GM18502 (cell line): ENCODE results near the gene RAC2.
"Not testable (repeated sequence)": the region's sequence is repeated elsewhere in the genome, so short reads cannot be mapped to it uniquely, and the experiment has no call there.

Experiments used
- ATAC-seq: cut with Tn5 transposase; IDR thresholded peaks from one replicate; pipeline ENCODE4 v1.9.1; 2021; ENCODE audit warnings: mild to moderate bottlenecking; ENCODE audit not compliant: unreplicated experiment, poor library complexity

The RAC2 gene

DNA sequence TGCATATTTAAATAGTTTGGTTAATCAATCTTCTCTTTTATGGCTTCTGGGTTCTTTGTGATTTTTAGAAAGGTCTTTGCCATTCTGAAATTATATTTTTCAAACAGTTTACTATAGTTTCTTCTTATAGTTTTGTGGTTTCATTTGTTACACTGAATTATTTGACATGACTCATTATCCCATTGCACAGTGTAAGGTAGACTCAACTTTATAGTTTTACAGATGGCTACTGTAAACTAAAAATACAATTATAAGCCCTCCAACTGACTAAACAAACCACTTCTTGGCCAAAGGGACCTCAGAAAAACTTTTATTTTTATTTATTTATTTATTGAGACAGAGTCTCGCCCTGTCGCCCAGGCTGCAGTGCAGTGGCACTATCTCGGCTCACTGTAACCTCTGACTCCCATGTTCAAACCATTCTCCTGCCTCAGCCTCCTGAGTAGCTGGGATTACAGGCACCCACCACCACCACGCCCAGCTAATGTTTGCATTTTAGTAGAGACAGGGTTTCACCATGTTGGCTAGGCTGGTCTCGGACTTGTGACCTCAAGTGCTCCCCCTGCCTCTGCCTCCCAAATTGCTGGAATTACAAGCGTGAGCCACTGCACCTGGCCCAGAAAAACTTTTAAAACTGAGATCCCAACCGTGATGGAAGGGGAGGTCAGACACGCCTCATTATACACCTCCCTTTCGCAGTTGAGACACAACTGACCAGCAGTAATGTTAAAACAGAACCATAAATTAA is 14.1 kb upstream of the RAC2 start:
- no peak for ATAC-seq

- no peak for ATAC-seq
Measured at GRCh38 chr22:37256075-37256726, 12.1 kb upstream of the RAC2 start.

DNA sequence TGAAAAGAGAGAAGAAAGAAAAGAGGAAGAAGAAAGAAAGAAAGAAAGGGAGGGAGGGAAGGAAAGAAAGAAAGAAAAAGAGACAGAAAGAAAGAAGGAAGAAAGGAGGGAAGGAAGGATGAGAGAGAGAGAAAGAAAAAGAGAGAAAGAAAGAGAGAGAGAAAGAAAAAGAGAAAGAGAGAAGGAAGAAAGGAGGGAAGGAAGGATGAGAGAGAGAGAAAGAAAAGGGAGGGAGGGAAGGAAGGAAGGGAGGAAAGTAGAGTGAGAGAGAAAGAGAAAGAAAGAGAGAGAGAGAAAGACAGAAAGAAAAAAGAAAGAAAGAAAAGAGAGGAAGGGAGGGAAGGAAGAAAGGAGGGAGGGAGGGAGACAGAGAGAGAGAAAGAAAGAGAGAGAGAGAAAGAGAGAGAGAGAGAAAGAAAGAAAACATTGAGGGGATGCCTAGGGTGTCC is 11.5 kb upstream of the RAC2 start:
- no peak for ATAC-seq

DNA sequence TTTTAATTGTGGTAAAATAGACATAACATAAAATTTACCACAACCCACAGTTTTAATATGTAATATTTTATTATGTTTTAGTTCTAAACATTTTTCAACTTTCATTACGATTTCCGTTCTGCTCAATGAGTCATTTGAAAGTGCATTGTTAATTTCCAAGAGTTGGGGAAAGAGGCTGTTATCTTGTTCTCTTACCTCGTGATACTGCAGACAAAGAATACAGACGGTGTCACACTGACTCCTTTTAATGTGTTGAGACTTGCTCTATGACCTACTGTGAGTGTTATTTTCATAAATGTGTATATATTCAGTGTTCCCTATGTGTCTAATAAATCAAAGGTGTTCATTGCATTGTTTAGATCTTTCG is 10.8 kb upstream of the RAC2 start:
- ATAC-seq, result no peak

DNA sequence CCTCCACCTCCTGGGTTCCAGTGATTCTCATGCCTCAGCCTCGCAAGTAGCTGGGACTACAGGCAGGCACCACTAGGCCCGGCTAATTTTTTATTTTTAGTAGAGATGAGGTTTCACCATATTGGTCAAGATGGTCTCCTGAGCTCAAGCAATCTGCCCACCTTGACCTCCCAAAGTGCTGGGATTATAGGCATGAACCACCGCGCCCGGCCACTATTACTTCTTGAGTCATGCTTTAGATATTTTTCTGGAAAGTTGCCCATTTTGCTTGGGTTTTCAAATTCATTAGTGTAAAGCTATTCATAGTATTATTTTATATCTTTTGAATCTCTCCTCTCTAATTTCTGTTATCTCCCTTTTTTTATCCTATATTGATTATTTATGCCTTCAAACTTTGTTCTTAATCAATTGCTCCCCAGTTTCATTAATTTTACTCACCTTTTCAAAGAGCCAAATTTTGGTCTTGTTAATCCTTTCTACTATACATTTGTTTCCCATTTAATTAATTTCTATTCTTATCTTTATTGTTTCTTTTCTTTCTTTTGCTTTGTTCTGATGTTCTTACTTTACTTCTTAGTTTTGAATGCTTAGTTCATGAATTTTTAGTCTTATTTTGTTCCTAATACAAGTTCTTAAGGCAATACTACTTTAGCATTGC is 10.3 kb upstream of the RAC2 start:
- ATAC-seq, result no peak

- no peak for ATAC-seq
Measured at GRCh38 chr22:37253126-37253660, 9.1 kb upstream of the RAC2 start.

GRCh38 chr22:37251836-37252235 is 7.8 kb upstream of the RAC2 start:
- not testable (repeated sequence) for ATAC-seq

DNA sequence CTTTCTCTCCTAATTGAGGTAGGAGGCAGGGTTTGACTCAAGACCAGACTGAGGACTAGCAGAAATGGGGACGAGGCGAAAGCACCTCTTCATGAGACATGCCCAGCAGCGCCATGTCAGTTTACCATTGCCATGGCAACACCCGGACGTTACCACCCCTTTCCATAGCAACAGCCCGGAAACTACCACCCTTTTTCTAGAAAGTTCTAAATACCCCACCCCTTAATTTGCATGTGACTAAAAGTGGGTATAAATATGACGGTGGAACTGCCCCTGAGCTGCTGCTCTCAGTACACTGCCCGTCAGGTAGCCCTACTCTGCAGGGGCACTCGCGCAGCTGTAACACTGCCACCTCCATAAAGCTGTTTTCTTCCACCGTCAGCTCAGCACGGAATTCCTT is 5.9 kb upstream of the RAC2 start:
- ATAC-seq, result no peak

DNA sequence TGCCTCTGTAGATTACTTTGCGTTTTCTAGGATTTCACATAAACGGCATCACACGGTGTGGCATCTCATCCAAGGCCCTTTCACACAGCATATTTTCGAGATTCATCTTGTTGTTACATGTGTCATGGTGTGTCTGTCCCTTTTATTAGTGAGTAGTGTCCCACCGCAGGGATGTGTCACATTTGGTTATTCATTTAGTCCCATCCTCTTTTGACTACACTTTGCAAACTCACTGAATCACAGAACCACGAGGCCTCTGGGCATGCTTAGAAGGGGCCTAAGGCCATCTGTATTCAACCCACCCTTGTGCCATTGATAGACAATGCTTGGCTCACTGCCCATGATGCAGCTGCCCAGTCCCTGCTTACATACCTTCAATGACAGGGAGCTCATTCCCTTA is 4.2 kb upstream of the RAC2 start:
- ATAC-seq, result no peak

DNA sequence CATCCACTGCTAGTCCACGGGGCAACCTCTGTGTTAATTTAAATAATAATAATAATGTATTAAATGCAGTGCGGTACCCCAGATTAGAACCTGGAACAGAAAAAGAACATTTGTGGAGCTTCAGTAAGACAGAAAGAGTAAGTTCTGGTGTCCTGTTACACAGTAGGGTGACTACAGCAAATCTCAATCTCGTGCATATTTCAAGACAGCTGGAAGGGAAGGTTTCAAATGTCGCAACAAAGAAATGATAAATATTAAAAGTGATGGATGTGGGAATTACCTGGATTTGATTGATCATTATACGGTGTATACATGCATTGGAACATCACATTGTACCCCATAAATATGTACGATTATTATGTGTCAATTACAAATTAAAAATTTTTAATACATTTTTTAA is 1.7 kb upstream of the RAC2 start:
- no peak for ATAC-seq

- ATAC-seq, result no peak
Measured at GRCh38 chr22:37244922-37245722, 1.1 kb upstream of the RAC2 start.

DNA sequence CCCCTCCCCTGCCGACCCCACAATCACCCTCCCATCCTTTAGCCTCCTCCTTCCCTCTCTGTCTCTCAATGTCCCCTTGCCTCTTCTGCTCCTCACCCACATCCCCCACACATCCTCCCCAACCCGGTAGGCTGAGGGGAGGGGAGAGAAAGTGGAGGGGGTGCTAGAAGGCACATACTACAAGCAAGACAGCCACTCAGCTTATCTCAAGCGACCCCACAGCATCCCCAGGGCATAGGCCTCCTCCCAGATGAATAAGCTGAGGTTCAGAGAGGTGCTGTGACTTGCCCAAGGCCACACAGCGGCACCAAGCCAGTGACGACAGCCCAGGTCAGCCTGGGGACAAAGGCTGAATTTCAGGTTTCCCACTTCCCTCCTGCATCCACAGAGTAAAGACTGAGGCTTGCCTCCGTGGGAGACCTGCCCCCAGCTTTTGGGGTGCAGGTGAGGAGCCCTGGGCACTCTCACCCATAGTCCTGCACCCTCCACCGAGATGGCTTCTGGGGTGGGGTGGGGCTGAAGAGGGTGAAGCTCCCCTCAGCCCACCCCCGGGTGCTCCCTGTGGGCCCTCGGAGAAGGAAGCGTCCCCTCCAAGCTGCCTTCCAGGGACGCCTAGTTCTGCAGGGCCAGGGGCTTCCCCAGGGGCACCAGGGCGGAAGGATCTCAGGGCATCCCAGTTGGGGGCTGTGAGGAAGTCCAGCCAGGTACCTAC is 511 bp downstream of the RAC2 start:
- no peak for ATAC-seq

GRCh38 chr22:37242395-37242918 is 1.6 kb downstream of the RAC2 start:
- ATAC-seq, result peak; percentile 56

DNA sequence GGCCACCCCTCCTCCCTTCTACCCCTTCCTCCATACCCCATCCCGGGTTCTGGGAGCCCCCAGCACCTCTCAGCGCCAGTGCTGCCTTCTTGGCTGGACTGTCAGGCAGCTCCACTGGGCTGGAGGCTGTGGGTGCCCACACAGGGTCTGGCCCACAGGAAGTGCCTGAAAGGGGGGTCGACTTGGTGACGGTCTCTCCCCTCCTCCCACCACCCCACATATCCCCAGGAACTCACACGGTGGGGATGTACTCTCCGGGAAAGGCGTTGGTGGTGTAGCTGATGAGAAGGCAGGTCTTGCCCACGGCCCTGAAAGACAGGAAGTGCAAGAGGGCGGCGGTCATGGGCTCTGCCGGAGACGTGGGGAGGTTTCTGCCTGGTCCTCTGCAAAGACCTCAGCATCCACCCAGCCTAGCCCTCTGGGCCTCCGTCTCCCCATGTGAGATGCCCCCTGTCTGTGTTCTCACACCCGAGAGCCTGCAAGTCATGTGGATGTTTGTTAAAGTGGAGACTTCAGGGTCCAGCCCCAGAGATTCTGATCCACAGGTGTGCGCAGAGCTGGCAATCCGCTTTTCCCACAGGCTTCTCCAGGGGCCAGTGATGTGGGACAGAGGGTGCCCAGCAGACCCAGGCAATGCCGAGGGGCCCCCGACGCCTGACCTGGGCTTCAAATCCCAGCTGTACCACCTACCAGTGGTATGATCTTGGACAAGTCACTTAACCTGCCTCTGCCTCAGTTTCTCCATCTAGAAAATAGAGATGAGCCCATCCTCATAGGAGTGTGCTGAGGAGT is 2.5 kb downstream of the RAC2 start:
- no peak for ATAC-seq

GRCh38 chr22:37240941-37241320 is 3.1 kb downstream of the RAC2 start:
- no peak for ATAC-seq

- no peak for ATAC-seq
Measured at GRCh38 chr22:37240240-37240940, 3.7 kb downstream of the RAC2 start.

GRCh38 chr22:37239336-37240239 is 4.5 kb downstream of the RAC2 start:
- no peak for ATAC-seq
